GM19463 (cell line): Measurements from ENCODE around the gene RAP1B.

ENCODE experiments used
- ATAC-seq: cut with Tn5 transposase; IDR thresholded peaks from one replicate; pipeline ENCODE4 v1.9.1; 2021; ENCODE audit warnings: mild to moderate bottlenecking, moderate library complexity; ENCODE audit not compliant: unreplicated experiment

The RAP1B gene

DNA sequence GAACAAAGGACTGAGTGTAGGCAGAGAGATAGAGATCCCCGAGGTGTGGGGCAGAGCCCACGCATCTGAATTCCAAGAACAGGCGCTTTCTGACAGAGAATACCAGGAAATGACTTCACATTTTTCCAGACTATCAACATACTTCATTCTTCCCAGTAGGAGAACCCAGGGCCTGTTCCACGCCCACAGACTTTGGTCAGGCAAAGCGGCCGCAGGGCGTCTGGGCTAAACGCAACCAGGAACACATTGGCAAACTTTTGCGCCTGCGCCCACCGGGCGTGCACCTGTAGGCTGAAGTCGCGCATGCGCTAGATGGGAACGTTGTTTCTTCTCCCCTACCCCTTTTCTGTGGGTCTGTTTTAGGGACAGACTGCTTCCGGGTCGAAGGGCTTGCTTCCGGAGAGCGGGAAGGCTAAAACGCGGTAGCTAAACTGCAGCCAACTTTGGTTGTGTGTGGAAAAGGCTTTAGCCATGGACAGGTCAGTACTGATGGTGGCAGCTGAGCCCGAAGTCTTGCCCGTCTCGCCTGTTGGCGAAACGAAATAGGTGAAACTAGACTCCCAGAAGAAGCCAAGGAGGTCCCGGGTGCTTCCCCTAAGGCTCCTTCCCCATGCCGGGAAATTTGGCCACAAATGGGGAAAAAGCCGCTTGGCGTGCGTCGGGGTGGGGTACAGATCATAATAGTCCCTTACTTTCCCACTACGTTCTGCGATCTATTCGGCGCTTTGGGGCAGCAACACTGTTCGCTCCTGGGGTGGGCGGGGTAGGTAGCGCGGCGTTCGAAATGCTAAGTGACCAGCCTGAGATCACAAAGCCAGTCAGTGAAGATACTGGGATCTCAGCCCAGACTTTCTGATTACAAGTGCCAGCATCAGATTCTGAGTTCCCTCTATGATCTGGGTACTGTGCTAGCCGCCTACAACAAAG, 76.2 kb downstream of the RAP1B start, which contains the start of gene NUP107:
Gene NUP107 (plus strand): TSS at position 384 of the 927 bp plus-strand sequence. CDS start 88 bp downstream, at position 472.
- ATAC-seq: peak; percentile 96

DNA sequence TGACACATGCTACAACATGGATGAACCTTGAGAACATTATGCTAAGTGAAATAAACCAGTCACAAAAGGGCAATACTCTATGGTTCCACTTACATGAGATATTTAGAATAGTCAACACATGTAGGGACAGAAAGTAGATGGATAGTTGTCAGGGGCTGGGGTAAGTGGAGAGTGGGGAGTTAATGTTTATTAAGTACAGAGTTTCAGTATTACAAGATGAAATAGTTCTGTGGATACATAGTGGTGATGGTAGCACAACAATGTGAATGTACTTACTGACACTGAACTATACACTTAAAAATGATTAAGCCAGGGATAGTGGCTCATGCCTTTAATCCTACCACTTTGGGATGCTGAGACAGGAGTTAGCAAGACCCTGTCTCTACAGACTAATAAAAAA, 84.8 kb downstream of the RAP1B start:
- ATAC-seq: no peak

DNA sequence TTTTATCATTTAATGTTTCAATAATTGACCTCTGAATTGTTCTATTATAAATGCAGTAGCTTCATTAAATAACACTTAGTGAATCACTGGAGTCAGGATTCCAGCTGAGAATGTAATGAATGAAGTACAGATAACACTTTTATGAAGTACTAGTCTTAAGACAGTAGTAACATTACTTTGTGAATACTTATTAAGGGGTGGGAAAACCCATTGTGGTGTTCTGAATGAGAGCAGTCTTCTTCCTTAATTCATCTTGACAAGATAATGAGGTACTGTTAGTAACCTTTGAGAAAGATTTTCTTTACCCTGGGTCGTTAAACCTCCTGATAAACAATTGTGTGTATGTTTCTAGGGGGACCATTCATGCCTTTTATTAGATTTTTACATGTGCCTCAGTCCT, 88.8 kb downstream of the RAP1B start:
- ATAC-seq: no peak
